ENCODE data around the gene CAPN1. TPM values are rescaled to one million over a fixed set of nuclear protein-coding genes. Genes with fewer than 3 reads are reported as not detected.
"Not testable (repeated sequence)": the region's sequence is repeated elsewhere in the genome, so short reads cannot be mapped to it uniquely, and the experiment has no call there.

Gene CAPN1
- polyA plus RNA-seq, 1 donor from 2014 or later: 113 TPM

DNA sequence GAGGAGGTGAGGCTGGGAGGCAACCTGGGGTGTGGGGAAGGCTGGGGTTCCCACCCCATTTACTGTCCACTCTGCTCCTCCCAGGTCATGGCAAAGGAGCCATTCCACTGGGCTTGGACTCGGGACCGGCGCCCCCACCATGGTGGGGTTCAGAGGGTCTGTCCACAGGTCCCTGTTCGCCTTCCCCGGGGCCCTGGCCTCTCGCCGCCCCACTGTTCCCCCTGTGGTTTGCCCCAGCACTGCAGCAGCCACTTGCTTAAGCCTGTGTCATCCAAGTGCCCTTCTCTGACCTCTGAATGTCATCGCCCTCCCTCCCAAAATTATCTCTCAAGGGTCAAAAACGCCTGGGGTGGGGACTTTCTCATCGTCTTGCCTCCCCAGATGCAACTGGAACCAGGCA is 9.1 kb upstream of the CAPN1 start:
- Mint-ChIP-seq H3K27ac (no peak overlapping the region), H3K4me1 (peaks cover 7 to 11% (median 8%) of the 10 kb centered on the region in 3 donors), H3K27me3 (no peaks in the 10 kb centered on the region), H3K4me3 (no peak overlapping the region), H3K9me3 (no peaks in the 10 kb centered on the region), H3K36me3 (peaks cover 3% of the 10 kb centered on the region)

GRCh38 chr11:65174571-65175010 is 7.1 kb upstream of the CAPN1 start:
- not testable (repeated sequence) for H3K36me3 Mint-ChIP-seq, H3K27ac Mint-ChIP-seq, H3K9me3 Mint-ChIP-seq, H3K4me3 Mint-ChIP-seq, H3K27me3 Mint-ChIP-seq
- H3K4me1 Mint-ChIP-seq: peaks cover under 1 to 11% (median 2%) of the 10 kb centered on the region in 3 donors

GRCh38 chr11:65180877-65181568 is 705 bp upstream of the CAPN1 start:
- Mint-ChIP-seq H3K27me3 (no peaks in the 10 kb centered on the region), H3K4me1 (peaks cover 5 to 26% (median 9%) of the 10 kb centered on the region in 3 donors)

GRCh38 chr11:65182258-65183170 is 786 bp downstream of the CAPN1 start:
- peak overlapping the region; percentile 67 to 89 (median 86) for H3K4me3 Mint-ChIP-seq
- H3K27ac Mint-ChIP-seq: peak overlapping the region in 2 of 3 donors; percentile 39 to 42
- no peaks in the 10 kb centered on the region for H3K27me3 Mint-ChIP-seq
- H3K4me1 Mint-ChIP-seq: peaks cover 5 to 26% (median 9%) of the 10 kb centered on the region in 3 donors
- H3K9me3 Mint-ChIP-seq: no peaks in the 10 kb centered on the region
- no peaks in the 10 kb centered on the region for H3K36me3 Mint-ChIP-seq

More at GRCh38 chr11:65180877-65181568, 705 bp upstream of the CAPN1 start:
- Mint-ChIP-seq H3K27ac (peak overlapping the region; percentile 43 to 95 (median 92)), H3K9me3 (no peaks in the 10 kb centered on the region), H3K36me3 (no peaks in the 10 kb centered on the region), H3K4me3 (peak overlapping the region; percentile 89 to 98 (median 95))

GRCh38 chr11:65183201-65183891 is 1.6 kb downstream of the CAPN1 start:
- peaks cover 5 to 23% (median 9%) of the 10 kb centered on the region in 3 donors for H3K4me1 Mint-ChIP-seq
- H3K27ac Mint-ChIP-seq: peak overlapping the region in 1 of 3 donors; percentile 51
- H3K36me3 Mint-ChIP-seq: no peaks in the 10 kb centered on the region
- peak overlapping the region in 3 of 4 donors; percentile 81 to 89 (median 87) for H3K4me3 Mint-ChIP-seq
- no peaks in the 10 kb centered on the region for H3K9me3 Mint-ChIP-seq
- no peaks in the 10 kb centered on the region for H3K27me3 Mint-ChIP-seq

DNA sequence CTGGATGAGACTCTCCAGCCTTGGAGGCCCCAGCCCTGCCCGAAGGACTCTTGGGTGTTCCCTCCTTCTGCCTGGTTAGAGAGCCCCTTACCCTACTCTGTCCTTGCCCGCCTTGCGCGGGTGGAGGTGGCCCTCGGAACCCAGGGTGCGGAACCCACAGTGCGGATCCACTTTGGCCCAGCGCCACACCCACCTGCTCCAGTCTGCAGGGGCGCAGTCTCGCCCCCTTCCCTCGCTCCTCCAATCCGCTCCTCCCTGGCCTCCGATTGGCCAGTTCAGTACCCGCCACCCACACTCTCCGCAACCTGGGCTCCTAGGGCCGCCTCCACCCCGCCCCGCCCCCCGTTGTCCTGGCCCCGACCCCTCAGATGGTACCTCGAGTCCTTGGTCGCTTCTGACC is 2.4 kb downstream of the CAPN1 start:
- peak overlapping the region in 2 of 4 donors; percentile 77 to 89 for H3K4me3 Mint-ChIP-seq
- H3K9me3 Mint-ChIP-seq: no peaks in the 10 kb centered on the region
- peak overlapping the region in 1 of 3 donors; percentile 51 for H3K27ac Mint-ChIP-seq
- peaks cover 5 to 20% (median 9%) of the 10 kb centered on the region in 3 donors for H3K4me1 Mint-ChIP-seq
- no peaks in the 10 kb centered on the region for H3K36me3 Mint-ChIP-seq
- H3K27me3 Mint-ChIP-seq: no peaks in the 10 kb centered on the region

- H3K36me3 Mint-ChIP-seq: no peaks in the 10 kb centered on the region
- no peak overlapping the region for H3K27ac Mint-ChIP-seq
- no peaks in the 10 kb centered on the region for H3K9me3 Mint-ChIP-seq
- peak overlapping the region in 2 of 4 donors; percentile 28 to 89 for H3K4me3 Mint-ChIP-seq
- H3K4me1 Mint-ChIP-seq: peaks cover 8 to 21% (median 9%) of the 10 kb centered on the region in 3 donors
- H3K27me3 Mint-ChIP-seq: no peaks in the 10 kb centered on the region
These were observed 3.4 kb downstream of the CAPN1 start for GRCh38 chr11:65185171-65185570.

- Mint-ChIP-seq H3K27ac (no peak overlapping the region), H3K36me3 (no peaks in the 10 kb centered on the region), H3K9me3 (no peaks in the 10 kb centered on the region), H3K27me3 (no peaks in the 10 kb centered on the region), H3K4me3 (no peak overlapping the region), H3K4me1 (peaks cover 8 to 20% (median 9%) of the 10 kb centered on the region in 3 donors)
These were observed 4.2 kb downstream of the CAPN1 start for GRCh38 chr11:65185869-65186341.

- H3K27me3 Mint-ChIP-seq: no peaks in the 10 kb centered on the region
- H3K4me1 Mint-ChIP-seq: peaks cover 8 to 20% (median 9%) of the 10 kb centered on the region in 3 donors
- H3K4me3 Mint-ChIP-seq: peak overlapping the region in 1 of 4 donors; percentile 41
- H3K36me3 Mint-ChIP-seq: no peaks in the 10 kb centered on the region
- H3K9me3 Mint-ChIP-seq: no peaks in the 10 kb centered on the region
- peak overlapping the region in 1 of 3 donors; percentile 53 for H3K27ac Mint-ChIP-seq
These were observed 5.0 kb downstream of the CAPN1 start for GRCh38 chr11:65186701-65187100.

DNA sequence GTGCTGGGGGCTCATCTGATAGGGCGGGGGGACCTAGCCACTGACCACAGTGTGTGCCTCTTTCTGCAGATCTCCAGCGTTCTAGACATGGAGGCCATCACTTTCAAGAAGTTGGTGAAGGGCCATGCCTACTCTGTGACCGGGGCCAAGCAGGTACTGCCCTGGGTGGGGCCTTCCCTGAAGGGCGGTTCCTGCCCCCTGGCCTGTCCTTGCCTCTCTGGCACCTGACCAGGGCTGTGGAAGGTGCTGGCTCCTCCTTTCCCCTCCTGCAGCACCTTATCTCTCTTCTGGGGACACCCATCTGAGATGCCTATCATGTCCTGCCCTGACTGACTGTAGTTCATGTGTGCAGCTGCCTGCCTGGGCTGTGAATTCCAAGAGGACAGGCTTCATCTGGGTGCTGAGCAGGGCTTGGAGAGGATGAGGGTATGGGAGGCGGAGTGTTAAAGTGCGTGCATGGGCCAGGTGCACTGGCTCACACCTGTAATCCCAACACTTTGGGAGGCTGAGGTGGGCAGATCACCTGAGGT is 5.5 kb downstream of the CAPN1 start:
- Mint-ChIP-seq H3K9me3 (no peaks in the 10 kb centered on the region), H3K36me3 (no peaks in the 10 kb centered on the region), H3K27ac (no peak overlapping the region), H3K4me3 (peak overlapping the region in 2 of 4 donors; percentile 31 to 74), H3K4me1 (peaks cover 8 to 20% (median 9%) of the 10 kb centered on the region in 3 donors), H3K27me3 (no peaks in the 10 kb centered on the region)

DNA sequence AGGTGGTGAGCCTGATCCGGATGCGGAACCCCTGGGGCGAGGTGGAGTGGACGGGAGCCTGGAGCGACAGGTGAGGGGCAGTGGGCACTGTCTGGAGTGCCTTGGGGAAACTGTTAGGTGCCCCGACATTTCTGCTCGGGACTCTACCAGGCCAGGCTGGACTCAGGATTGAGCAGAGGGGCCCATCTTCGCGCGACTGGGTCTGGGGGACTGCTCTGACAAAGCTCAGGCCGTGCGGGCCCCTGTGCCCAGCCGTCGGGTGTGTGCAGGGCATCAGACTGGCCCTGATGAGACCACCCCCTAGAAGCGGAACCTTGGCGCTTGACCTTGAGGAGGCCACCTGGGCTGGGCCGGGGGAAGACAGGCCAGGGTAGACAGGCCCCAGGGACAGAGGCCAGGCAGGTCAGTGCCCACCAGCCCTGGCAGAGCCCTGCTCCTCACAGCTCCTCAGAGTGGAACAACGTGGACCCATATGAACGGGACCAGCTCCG is 6.3 kb downstream of the CAPN1 start:
- Mint-ChIP-seq H3K4me1 (peaks cover 5 to 13% (median 8%) of the 10 kb centered on the region in 3 donors), H3K4me3 (no peak overlapping the region), H3K27me3 (no peaks in the 10 kb centered on the region), H3K9me3 (no peaks in the 10 kb centered on the region), H3K36me3 (no peaks in the 10 kb centered on the region), H3K27ac (no peak overlapping the region)

DNA sequence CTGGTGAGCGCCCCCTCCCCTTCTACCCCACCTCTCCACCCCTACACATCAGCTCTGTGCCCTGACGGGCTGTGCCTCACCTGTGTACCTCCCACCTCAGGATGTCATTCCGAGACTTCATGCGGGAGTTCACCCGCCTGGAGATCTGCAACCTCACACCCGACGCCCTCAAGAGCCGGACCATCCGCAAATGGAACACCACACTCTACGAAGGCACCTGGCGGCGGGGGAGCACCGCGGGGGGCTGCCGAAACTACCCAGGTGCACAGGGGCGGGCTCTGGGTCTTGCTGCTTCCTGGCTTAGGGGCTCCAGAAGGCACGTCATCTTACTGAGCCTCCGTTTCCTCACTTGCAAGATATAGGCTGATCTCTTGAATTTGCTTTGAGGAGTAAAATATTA is 6.8 kb downstream of the CAPN1 start:
- Mint-ChIP-seq H3K9me3 (no peaks in the 10 kb centered on the region), H3K36me3 (peaks cover 2% of the 10 kb centered on the region), H3K4me1 (peaks cover 5 to 13% (median 8%) of the 10 kb centered on the region in 3 donors), H3K27ac (peak overlapping the region in 1 of 3 donors; percentile 35), H3K27me3 (no peaks in the 10 kb centered on the region), H3K4me3 (peak overlapping the region in 1 of 4 donors; percentile 66)

DNA sequence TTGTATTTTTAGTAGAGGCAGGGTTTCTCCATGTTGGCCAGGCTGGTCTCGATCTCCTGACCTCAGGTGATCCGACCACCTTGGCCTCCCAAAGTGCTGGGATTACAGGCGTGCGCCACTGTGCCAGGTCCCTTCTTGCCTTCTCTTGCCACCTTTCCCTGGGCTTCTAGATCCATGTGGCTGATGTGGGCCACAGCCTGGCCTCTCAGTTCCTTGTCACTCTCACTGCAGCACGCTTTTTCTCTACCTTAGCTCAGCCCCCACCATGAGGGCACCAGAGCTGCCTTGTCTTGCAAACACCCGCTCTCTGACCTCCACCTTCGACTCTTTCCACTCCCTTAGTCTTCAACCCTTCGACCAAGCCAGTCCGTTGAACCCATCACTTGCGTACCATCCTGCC is 7.5 kb downstream of the CAPN1 start:
- H3K9me3 Mint-ChIP-seq: no peaks in the 10 kb centered on the region
- peak overlapping the region in 1 of 4 donors; percentile 66 for H3K4me3 Mint-ChIP-seq
- H3K36me3 Mint-ChIP-seq: peaks cover 2% of the 10 kb centered on the region
- H3K4me1 Mint-ChIP-seq: peaks cover 5 to 12% (median 5%) of the 10 kb centered on the region in 3 donors
- H3K27ac Mint-ChIP-seq: peak overlapping the region in 2 of 3 donors; percentile 36 to 46
- H3K27me3 Mint-ChIP-seq: no peaks in the 10 kb centered on the region

DNA sequence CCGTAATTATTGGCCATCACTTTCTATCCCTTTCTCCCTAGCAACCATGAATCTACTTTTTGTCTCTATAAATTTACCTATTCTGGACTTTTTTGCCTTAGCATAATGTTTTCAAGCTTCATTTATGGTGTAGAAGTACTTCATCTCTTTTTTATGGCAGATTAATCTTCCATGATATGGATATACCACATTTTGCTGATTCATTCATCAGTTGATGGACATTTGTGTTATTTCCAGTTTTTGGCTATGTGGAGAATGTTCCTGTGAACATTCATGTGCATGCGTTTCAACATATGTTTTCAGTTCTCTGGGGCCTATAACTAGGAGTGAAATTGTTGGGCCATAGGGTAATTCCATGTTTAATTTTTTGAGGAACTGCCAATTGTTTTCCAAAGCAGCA is 12.8 kb downstream of the CAPN1 start:
- Mint-ChIP-seq H3K4me1 (peaks cover 0 to 8% (median 8%) of the 10 kb centered on the region in 3 donors), H3K27me3 (no peaks in the 10 kb centered on the region), H3K9me3 (no peaks in the 10 kb centered on the region), H3K4me3 (no peak overlapping the region), H3K27ac (no peak overlapping the region), H3K36me3 (peaks cover 2% of the 10 kb centered on the region)
